HG03280 (cell line): ENCODE results near the gene CTNNBL1.

Experiments used
- ATAC-seq: cut with Tn5 transposase; IDR thresholded peaks from one replicate; pipeline ENCODE4 v1.9.1; 2021; ENCODE audit warnings: mild to moderate bottlenecking, moderate library complexity; ENCODE audit not compliant: unreplicated experiment

CTNNBL1 gene

GRCh38 chr20:37895166-37895565 is 201.3 kb downstream of the CTNNBL1 start:
- no peak for ATAC-seq

DNA sequence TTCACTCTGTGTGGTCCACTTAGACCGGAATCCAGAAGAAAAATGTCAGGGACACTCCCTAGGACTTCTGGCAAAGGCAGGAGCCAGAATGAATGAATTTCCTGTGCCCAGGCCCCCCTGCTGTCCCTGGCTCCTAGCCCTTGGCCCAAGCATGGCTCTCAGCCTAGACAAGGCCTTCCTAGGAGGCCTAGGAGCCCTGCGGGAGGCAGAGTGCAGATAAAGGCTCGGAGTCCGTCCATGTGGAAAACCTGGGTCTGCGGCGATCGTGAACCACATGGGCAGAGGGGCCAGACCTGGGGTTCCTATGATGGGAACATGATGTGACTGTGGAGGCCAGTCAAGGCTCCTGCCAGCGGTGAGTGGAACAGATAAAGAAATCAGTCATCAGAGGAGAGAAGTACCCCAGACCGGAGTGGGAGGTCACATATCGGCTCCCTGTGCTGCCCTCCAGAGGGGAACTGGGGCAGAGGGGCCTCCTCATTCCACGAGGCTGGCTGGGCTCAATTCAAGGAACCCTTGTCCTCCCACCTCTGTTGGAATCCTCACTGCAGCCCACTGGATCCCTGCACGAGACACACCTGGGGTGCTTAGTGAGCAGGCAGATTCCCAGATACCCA is 203.2 kb downstream of the CTNNBL1 start:
- ATAC-seq: no peak

DNA sequence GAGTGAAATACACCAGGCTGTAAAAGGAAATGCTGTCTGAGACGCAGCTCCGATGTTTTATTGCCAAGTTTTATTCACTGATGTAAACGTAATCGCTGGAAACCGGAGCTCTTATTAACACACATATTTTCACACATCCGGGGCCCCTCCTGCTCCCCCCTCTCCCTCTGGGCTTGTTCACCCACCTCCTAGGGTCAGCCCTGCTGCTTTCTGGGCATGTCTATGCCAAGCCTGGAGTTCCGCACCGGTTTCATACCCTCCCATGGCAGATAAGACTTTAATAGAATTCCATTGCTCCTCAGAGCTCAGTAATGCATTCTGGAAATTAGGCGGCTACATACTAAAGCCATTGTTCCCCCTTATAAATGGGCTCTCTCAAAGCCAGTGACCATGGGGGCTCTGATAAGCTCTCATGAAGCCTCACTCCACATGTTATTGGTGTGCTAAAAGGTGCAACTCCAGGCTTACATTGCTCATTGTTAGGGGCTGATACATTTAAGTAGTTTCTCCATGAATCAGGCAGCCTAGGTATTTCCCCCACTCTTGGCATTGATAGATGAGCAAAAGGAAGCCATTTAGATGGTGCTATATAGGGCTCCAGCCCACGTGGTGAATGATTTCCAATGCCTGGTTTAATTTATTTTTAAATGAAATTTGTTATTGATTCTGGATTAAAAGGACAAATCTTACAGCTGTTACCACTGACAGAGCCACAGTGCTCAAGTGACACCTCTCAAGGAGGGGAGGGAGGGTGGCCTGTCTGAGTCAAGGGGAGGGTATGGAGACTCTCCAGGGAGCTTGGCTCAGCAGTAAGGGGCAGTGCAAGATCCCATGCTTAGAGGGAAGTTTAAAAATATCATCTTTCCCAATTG is 204.6 kb downstream of the CTNNBL1 start:
- ATAC-seq: no peak

- ATAC-seq: no peak
These were observed 205.5 kb downstream of the CTNNBL1 start for GRCh38 chr20:37899105-37900045.

DNA sequence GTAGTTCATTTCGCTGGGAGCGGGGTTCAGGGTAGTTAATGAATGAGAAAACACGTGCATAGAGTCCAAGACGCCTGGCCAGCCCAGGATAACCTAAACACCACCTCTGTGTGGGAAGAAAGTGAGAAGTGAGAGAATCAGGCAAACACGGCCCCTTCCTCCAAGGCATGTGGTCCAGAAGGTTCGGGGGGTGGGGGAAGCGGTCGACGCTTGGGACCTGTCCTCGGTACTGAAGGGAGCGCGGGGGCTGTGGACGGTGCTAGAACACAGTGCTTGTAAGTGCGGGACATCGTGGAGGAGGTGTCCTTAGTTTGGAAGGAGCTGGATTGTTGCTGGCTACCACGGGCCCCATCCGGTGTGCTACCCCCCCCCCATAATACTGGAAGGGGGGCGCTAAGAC is 207.4 kb downstream of the CTNNBL1 start:
- no peak for ATAC-seq

DNA sequence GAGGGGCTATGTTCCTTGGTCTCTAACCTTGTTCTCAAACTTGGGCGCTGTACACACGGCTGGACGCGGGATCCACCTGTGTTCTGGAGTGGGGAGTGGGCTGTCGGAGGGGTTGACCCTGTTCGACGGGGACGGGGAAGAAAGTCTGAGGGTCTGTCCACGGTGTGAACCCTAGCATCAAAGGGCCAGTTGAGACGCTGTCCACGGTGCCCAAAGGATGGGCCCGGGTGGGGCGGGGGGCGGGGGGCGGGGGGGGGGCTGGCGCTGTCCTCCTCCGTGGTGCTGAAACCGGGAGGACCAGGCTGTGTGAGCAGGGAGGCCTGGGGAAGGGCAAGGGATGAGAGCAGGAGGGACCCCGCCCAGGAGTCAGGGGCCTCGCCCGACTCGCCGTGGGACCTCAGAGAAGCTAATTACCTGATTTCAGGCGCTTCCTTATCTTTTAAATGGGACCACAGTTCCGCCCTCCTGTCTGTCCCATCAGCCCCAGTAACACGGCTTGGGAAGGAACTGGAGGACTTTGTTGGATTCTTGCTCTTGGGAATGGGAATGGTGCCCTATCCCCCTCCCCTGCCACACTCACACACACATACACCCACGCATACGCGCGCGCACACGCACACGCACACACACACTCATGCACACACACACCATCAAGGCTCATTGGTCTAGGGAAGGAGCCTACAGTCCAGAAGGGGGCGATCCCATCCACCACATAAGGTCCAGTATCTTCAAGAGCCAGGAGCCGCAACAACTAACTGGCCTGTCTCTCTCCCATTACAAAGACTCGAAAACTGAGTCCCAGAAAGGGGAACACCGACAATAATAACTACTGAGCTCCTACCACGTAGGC is 208.0 kb downstream of the CTNNBL1 start:
- no peak for ATAC-seq

DNA sequence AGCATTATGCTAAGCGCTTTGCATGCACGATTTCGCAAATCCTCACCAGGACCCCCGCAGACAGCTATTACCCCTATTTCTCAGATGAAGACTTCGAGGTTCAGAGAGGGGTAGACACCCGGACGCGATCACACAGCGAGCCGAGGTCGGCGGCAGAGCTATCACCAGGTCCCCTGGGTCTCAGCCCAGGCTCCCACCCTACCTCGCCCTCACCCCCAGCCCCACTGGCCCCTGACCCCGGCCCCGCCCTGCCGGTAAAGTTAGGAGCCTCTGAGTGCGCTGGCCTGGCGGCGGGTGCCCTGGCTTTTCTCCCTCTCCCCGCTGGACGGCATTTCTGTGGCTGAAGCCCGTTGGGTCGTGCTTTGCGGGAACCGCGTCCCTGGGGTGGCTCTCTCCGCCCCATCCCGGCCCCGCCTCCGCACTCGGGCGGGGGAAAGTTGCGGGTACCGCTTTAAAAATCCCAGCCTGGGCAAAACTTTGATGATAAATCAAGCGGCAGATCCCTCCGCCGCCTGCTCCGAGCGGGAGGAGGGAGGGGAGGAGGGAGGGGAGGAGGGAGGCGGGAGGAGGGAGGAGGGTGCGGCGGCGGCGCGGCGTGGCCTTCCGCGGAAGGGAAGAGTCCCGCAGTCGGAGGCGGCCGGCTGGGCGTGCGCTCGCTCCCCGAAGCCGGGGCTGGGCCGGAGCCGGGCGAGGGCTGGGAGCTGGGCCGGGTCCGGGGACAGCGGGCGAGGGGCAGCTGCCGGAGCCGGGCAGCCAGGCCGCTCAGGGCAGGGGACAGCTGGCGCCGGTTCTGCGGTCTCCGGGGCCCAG is 208.9 kb downstream of the CTNNBL1 start, which contains the start of gene VSTM2L:
Gene VSTM2L, plus strand, starts transcription at position 624 of the 810 bp plus-strand sequence. CDS start 224 bp downstream, outside the sequence.
- ATAC-seq: no peak

DNA sequence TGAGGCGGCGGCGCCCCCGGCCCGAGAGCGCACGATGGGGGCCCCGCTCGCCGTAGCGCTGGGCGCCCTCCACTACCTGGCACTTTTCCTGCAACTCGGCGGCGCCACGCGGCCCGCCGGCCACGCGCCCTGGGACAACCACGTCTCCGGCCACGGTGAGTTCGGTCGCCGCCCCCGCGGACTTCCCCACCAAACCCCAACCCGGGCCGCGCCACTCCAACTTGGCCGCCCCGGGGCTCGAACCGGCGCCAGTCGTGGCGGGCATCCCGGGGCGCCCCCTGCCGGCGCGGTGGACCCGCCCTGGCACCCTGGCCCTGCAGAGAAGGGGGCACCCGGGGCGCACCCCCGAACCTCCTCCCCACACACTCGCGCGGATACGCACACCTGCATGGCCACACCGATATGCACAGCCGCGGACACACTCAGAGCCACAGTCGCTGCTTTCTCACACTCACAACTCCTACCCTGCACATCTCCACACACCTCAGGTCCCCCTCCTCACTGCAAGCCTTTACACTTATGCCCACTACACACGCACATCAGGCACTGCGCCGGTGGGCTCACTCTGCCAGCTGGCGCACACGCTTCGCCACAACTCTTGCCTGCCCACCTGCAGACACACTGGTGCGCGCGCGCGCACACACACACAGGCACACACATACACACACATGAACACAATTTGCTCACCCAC is 209.6 kb downstream of the CTNNBL1 start:
- ATAC-seq: no peak

DNA sequence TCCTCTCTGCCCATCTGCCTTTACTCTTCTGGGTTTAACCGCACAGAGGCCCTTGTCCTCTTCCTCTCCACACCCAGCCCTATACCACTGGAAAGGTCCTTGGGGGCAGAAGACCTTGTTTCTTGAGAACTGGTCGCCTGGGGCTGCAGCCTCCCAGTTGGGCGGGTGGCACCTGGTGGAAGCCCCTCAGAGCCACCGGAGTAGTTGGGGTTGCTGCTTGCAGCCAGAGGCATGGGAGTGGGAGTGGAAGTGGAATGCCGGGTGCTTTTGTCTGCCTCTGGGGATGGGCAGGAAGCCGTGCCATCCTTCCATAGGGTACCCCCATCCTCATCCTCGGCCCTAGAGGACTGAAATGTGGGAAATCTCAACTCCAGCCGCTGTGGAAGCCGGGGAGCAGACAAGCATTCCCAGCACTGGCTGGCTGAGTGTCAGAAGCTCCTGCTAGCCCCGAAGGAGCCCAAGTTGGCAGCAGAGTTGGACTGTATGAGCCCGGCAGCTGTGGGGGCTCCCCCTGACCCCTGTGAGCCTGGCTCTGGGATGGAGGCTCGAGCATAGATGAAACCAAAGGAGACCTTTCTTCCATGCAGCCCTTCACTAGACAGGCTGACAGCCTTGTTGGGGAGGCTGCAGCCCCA is 210.3 kb downstream of the CTNNBL1 start:
- ATAC-seq: no peak

DNA sequence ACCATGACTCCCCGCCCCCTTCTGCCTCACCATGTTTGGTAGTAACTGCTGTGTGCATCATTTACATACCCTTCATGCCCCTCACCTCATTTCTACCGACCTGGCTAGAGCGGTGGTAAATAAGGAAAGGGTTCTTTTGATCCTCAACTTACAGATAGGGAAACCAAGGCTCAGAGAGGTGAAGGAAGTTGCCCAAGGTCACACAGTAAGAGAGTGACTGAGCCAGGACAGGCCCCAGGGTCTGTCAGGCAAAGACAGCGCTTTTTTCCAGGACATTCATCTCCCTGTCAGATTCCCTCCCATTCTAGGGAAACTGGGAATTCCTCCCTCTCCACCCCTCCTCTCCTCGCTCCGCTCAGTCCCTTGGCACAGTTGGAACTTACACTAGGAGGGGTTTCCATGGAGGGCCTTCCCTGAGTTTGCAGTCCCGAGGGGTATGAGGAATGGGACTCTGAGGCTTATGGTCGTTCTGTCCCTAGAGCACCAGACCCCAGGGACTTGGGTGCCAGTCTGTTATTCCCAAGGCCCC is 211.1 kb downstream of the CTNNBL1 start:
- no peak for ATAC-seq

DNA sequence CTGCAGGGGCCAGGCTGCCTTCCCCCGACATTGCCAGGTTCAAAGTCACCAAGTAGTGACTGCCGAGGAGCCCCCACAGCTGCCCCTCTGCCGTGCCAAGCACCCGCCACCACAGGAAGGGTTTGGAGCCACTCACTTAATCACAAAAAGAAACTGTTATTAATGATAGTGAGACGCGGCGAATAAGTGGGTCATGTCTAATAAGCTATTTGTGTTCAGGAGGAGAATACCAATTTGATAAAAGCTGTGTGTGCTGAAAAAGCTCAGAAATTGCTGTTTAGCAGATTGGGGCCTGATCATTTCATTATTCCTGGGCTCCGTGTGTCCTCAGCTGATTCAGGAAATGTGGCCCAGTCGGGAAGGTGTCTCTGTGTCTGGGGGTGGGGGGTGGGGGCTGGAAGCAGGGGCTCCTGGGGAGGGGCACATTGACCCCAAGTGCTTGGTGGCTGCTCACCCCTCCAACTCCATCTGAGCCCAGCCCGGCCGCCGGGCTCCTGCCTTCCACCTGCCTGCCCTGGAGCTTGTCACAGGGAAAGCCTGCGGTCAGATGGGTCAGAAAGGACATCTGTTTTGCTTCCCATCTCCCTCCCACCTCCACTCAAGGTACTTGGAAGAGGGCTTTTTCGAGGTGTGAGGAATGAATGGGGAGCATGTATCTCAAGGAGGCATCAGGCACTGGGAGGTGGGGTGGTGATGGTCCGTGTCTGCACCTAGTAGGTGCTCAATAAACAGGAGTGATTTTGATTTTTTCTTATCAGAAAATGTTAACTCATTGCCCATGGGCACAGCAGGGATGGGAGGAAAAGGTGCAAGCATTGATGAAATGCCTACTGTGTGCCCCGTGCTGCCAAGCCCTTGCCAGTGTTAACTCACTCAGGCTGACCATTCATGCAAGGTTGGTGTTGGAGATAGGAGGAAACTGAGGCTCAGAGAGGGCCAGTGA is 212.1 kb downstream of the CTNNBL1 start:
- ATAC-seq: no peak

GRCh38 chr20:37907330-37907676 is 213.5 kb downstream of the CTNNBL1 start:
- ATAC-seq: no peak

- ATAC-seq: no peak
These were observed 214.0 kb downstream of the CTNNBL1 start for GRCh38 chr20:37907677-37908401.

- no peak for ATAC-seq
These were observed 217.4 kb downstream of the CTNNBL1 start for GRCh38 chr20:37911261-37911660.

DNA sequence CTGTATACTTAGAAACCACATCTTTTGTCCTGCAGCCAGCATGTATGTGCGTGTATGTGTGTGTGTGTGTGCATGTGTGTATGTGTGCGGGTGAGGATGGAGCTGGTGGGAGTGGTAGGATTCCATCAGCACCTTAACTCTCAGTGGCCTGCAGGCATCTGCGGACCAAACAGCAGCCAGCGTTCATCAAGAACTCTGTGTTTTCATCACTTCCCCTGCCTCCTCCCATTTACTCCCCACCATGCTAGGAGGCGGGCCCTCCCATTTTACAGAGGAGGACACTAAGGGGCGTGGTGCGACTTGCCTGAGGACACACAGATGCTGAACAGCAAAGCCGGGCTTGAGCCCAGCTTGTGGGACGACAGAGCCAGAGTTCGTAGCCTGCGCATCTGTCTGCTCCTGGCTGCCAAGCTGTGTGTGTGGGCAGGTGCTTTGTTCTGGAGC is 218.0 kb downstream of the CTNNBL1 start:
- ATAC-seq: no peak

- no peak for ATAC-seq
These were observed 219.0 kb downstream of the CTNNBL1 start for GRCh38 chr20:37912874-37913273.
